GM12878 (cell line): ENCODE data around the gene CT45A3.

Experiments used
- CBX3 ChIP-seq: fragments of 200-600 bp; sonication (generic); IDR thresholded peaks from 2 replicates; pipeline ENCODE4 v1.6.1; 2016; ENCODE audit warnings: low read depth, borderline replicate concordance
- EZH2 ChIP-seq: IDR thresholded peaks from 2 replicates; pipeline ENCODE4 v1.6.1; 2012; ENCODE audit warnings: low read depth, mild to moderate bottlenecking, control low read depth, inconsistent platforms, low read length, borderline replicate concordance; ENCODE audit not compliant: control insufficient read depth
- FOXK2 ChIP-seq: fragments of 450-650 bp; IDR thresholded peaks from 2 replicates; pipeline ENCODE4 v1.6.1; 2017; ENCODE audit warnings: mild to moderate bottlenecking, moderate library complexity
- JUNB ChIP-seq: IDR thresholded peaks from 2 replicates; pipeline ENCODE4 v1.6.1; 2016; ENCODE audit warnings: antibody characterized with exemption, mild to moderate bottlenecking
- TF ChIP-seq, protein P1 (sequence below): fragments of 450-650 bp; formaldehyde crosslinking; IDR thresholded peaks from 2 replicates; pipeline ENCODE4 v1.5.0; 2022; ENCODE audit warnings: mild to moderate bottlenecking, missing genetic modification characterization
- TF ChIP-seq, protein P2 (sequence below): fragments of 150-350 bp; IDR thresholded peaks from 2 replicates; pipeline ENCODE4 v1.6.1; 2016; ENCODE audit warnings: low read depth, low read length
- TF ChIP-seq, protein P3 (sequence below), 3 experiments: IDR thresholded peaks in 2 of 3; conservative IDR thresholded peaks in 1 of 3; 2 replicates each; pipeline ENCODE4 v1.5.1; 2011; ENCODE audit warnings: low read depth in 3 of 3, low read length in 3 of 3, mild to moderate bottlenecking in 3 of 3, control low read depth in 2 of 3, moderate library complexity in 2 of 3, inconsistent platforms in 1 of 3, mixed read lengths in 1 of 3; ENCODE audit not compliant: control insufficient read depth in 2 of 3, insufficient read depth in 1 of 3; ENCODE audit errors: extremely low read depth in 1 of 3
- TF ChIP-seq, protein P4 (sequence below): IDR thresholded peaks from 2 replicates; pipeline ENCODE4 v1.6.1; 2012; ENCODE audit warnings: mild to moderate bottlenecking, low read depth, low read length

DNA sequence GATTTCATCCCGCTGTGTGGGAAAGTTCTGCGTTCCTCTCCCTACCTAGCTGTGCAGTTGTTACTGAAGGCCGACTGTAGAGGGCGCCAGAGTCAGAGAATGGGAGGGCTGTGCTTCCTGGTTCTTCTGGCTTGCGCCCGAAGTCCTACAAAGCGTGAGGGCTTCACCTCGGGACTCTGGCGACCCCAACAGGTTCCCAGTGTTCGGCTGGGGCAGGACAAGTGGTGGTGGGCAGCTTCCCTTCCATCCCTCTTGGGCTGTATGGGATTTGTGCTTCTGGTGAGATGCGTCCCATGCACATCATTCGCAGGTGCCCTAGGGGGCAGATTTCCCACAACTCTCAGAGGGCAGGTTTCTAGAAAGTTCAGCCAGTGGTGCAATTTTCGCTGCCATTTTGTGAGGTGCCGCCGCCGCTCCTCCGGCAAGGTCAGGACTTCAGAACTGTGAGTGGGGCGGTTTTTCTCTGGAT is 27.3 kb downstream of the CT45A3 start:
- TF ChIP-seq JUNB = no peak
- no peak for TF ChIP-seq FOXK2
- TF ChIP-seq CBX3 = no peak
- TF ChIP-seq, protein P1, sequence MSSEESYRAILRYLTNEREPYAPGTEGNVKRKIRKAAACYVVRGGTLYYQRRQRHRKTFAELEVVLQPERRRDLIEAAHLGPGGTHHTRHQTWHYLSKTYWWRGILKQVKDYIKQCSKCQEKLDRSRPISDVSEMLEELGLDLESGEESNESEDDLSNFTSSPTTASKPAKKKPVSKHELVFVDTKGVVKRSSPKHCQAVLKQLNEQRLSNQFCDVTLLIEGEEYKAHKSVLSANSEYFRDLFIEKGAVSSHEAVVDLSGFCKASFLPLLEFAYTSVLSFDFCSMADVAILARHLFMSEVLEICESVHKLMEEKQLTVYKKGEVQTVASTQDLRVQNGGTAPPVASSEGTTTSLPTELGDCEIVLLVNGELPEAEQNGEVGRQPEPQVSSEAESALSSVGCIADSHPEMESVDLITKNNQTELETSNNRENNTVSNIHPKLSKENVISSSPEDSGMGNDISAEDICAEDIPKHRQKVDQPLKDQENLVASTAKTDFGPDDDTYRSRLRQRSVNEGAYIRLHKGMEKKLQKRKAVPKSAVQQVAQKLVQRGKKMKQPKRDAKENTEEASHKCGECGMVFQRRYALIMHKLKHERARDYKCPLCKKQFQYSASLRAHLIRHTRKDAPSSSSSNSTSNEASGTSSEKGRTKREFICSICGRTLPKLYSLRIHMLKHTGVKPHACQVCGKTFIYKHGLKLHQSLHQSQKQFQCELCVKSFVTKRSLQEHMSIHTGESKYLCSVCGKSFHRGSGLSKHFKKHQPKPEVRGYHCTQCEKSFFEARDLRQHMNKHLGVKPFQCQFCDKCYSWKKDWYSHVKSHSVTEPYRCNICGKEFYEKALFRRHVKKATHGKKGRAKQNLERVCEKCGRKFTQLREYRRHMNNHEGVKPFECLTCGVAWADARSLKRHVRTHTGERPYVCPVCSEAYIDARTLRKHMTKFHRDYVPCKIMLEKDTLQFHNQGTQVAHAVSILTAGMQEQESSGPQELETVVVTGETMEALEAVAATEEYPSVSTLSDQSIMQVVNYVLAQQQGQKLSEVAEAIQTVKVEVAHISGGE = no peak
- TF ChIP-seq, protein P2, sequence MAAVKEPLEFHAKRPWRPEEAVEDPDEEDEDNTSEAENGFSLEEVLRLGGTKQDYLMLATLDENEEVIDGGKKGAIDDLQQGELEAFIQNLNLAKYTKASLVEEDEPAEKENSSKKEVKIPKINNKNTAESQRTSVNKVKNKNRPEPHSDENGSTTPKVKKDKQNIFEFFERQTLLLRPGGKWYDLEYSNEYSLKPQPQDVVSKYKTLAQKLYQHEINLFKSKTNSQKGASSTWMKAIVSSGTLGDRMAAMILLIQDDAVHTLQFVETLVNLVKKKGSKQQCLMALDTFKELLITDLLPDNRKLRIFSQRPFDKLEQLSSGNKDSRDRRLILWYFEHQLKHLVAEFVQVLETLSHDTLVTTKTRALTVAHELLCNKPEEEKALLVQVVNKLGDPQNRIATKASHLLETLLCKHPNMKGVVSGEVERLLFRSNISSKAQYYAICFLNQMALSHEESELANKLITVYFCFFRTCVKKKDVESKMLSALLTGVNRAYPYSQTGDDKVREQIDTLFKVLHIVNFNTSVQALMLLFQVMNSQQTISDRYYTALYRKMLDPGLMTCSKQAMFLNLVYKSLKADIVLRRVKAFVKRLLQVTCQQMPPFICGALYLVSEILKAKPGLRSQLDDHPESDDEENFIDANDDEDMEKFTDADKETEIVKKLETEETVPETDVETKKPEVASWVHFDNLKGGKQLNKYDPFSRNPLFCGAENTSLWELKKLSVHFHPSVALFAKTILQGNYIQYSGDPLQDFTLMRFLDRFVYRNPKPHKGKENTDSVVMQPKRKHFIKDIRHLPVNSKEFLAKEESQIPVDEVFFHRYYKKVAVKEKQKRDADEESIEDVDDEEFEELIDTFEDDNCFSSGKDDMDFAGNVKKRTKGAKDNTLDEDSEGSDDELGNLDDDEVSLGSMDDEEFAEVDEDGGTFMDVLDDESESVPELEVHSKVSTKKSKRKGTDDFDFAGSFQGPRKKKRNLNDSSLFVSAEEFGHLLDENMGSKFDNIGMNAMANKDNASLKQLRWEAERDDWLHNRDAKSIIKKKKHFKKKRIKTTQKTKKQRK = no peak
- TF ChIP-seq, protein P3, sequence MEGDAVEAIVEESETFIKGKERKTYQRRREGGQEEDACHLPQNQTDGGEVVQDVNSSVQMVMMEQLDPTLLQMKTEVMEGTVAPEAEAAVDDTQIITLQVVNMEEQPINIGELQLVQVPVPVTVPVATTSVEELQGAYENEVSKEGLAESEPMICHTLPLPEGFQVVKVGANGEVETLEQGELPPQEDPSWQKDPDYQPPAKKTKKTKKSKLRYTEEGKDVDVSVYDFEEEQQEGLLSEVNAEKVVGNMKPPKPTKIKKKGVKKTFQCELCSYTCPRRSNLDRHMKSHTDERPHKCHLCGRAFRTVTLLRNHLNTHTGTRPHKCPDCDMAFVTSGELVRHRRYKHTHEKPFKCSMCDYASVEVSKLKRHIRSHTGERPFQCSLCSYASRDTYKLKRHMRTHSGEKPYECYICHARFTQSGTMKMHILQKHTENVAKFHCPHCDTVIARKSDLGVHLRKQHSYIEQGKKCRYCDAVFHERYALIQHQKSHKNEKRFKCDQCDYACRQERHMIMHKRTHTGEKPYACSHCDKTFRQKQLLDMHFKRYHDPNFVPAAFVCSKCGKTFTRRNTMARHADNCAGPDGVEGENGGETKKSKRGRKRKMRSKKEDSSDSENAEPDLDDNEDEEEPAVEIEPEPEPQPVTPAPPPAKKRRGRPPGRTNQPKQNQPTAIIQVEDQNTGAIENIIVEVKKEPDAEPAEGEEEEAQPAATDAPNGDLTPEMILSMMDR (IDR thresholded peaks at IDR 0.05 in 2 of 3, conservative IDR thresholded peaks at IDR 0.05 in 1 of 3; ENCODE audit: control insufficient read depth in 2 of 3, extremely low read depth in 1 of 3, insufficient read depth in 1 of 3, low read depth in 3 of 3, low read length in 3 of 3) = peak; percentile 52 to 69 (median 66); a peak in 5 of 6 replicates
- TF ChIP-seq, protein P4, sequence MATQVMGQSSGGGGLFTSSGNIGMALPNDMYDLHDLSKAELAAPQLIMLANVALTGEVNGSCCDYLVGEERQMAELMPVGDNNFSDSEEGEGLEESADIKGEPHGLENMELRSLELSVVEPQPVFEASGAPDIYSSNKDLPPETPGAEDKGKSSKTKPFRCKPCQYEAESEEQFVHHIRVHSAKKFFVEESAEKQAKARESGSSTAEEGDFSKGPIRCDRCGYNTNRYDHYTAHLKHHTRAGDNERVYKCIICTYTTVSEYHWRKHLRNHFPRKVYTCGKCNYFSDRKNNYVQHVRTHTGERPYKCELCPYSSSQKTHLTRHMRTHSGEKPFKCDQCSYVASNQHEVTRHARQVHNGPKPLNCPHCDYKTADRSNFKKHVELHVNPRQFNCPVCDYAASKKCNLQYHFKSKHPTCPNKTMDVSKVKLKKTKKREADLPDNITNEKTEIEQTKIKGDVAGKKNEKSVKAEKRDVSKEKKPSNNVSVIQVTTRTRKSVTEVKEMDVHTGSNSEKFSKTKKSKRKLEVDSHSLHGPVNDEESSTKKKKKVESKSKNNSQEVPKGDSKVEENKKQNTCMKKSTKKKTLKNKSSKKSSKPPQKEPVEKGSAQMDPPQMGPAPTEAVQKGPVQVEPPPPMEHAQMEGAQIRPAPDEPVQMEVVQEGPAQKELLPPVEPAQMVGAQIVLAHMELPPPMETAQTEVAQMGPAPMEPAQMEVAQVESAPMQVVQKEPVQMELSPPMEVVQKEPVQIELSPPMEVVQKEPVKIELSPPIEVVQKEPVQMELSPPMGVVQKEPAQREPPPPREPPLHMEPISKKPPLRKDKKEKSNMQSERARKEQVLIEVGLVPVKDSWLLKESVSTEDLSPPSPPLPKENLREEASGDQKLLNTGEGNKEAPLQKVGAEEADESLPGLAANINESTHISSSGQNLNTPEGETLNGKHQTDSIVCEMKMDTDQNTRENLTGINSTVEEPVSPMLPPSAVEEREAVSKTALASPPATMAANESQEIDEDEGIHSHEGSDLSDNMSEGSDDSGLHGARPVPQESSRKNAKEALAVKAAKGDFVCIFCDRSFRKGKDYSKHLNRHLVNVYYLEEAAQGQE = no peak
- no peak for TF ChIP-seq EZH2
